Measurements from ENCODE around the gene CELSR1. TPM values are rescaled to one million over a fixed set of nuclear protein-coding genes. Genes with fewer than 3 reads are reported as not detected.

Gene CELSR1
- total RNA-seq, 4 donors from 2014 or later: 18.4 to 56.0 (median 31.0) TPM

GRCh38 chr22:46574993-46575910, 37.8 kb upstream of the CELSR1 start:
- peaks cover 29 to 42% of the 10 kb centered on the region in 2 donors for H3K4me1 ChIP-seq

GRCh38 chr22:46574438-46574992, 37.1 kb upstream of the CELSR1 start:
- TF ChIP-seq POLR2A (IDR thresholded peaks at IDR 0.05) (no peak), CTCF (IDR thresholded peaks at IDR 0.05) (no peak)
- Histone ChIP-seq H3K4me1 (peaks cover 22 to 35% of the 10 kb centered on the region in 2 donors), H3K36me3 (no peaks in the 10 kb centered on the region), H3K9me3 (no peaks in the 10 kb centered on the region), H3K4me3 (replicated peaks in 1 of 3) (no peak overlapping the region), H3K27ac (no peak overlapping the region), H3K27me3 (no peaks in the 10 kb centered on the region)
- 82 to 91% methylated on average over 12 of the region's 15 CpGs for WGBS, 2 donors
- no peak for DNase-seq
- intact Hi-C loops (cut with DNase I): loop anchor here (10.0 kb wide), 1 partner anchor 230 kb away; no protein-coding TSS in a partner anchor

More at GRCh38 chr22:46574993-46575910, 37.8 kb upstream of the CELSR1 start:
- no peak for DNase-seq
- TF ChIP-seq CTCF (IDR thresholded peaks at IDR 0.05) (no peak), POLR2A (IDR thresholded peaks at IDR 0.05) (no peak)
- Histone ChIP-seq H3K27me3 (no peaks in the 10 kb centered on the region), H3K27ac (peak overlapping the region in 2 of 3 donors; percentile 35 to 44), H3K4me3 (replicated peaks in 1 of 3) (no peak overlapping the region), H3K36me3 (no peaks in the 10 kb centered on the region), H3K9me3 (no peaks in the 10 kb centered on the region)
- intact Hi-C loops (cut with DNase I): loop anchor here (5.0 to 10.0 kb wide), 2 partner anchors 162 to 230 kb away; partner anchors contain the start of gene CERK
- WGBS, 2 donors: 67 to 82% methylated on average over 19 of the region's 19 CpGs

GRCh38 chr22:46573781-46574437, 36.5 kb upstream of the CELSR1 start:
- H3K27ac ChIP-seq: no peak overlapping the region
- TF ChIP-seq CTCF (IDR thresholded peaks at IDR 0.05) (no peak), POLR2A (IDR thresholded peaks at IDR 0.05) (no peak)
- 86 to 93% methylated on average over 14 to 18 of the region's 18 CpGs for WGBS, 2 donors
- no peak for DNase-seq
- no peaks in the 10 kb centered on the region for H3K9me3 ChIP-seq
- H3K27me3 ChIP-seq: no peaks in the 10 kb centered on the region
- no peak overlapping the region for H3K4me3 ChIP-seq (replicated peaks in 1 of 3)
- H3K36me3 ChIP-seq: no peaks in the 10 kb centered on the region
- peaks cover 17 to 29% of the 10 kb centered on the region in 2 donors for H3K4me1 ChIP-seq
- intact Hi-C loops (cut with DNase I): loop anchor here (10.0 kb wide), 1 partner anchor 231 kb away; no protein-coding TSS in a partner anchor

GRCh38 chr22:46572911-46573780, 35.7 kb upstream of the CELSR1 start:
- no peaks in the 10 kb centered on the region for H3K36me3 ChIP-seq
- DNase-seq: no peak
- H3K27ac ChIP-seq: no peak overlapping the region
- WGBS, 2 donors: 88 to 94% methylated on average over 11 to 16 of the region's 19 CpGs
- intact Hi-C loops (cut with DNase I): loop anchor here (10.0 kb wide), 1 partner anchor 232 kb away; no protein-coding TSS in a partner anchor
- no peaks in the 10 kb centered on the region for H3K27me3 ChIP-seq
- H3K4me3 ChIP-seq (replicated peaks in 1 of 3): no peak overlapping the region
- TF ChIP-seq POLR2A (IDR thresholded peaks at IDR 0.05): no peak
- no peak for TF ChIP-seq CTCF (IDR thresholded peaks at IDR 0.05)
- no peaks in the 10 kb centered on the region for H3K9me3 ChIP-seq
- H3K4me1 ChIP-seq: peaks cover 9 to 21% of the 10 kb centered on the region in 2 donors

All from thyroid gland (tissue), 4 donors.